Frontal cortex (tissue), 4 donors: ENCODE results near the gene KIAA0930. TPM values are rescaled to one million over a fixed set of nuclear protein-coding genes. Genes with fewer than 3 reads are reported as not detected.

Source experiments
- DNase-seq, 2 donors: peaks; one replicate each; pipeline ENCODE4 v3.0.0; 2012; ENCODE audit warnings: low spot score in 2 of 2
- FAIRE-seq: peaks from 2 replicates; lab custom pipeline; 2012; peaks lifted over from hg19 to GRCh38; lab: Jason Lieb, UNC
- small RNA-seq: library from RNA; depleted of rRNA; stranded (forward); fragments of <200 nt; gene quantifications from one replicate; pipeline ENCODE3, GENCODE V24; 2014
- total RNA-seq: library from RNA; depleted of rRNA; stranded (reverse); fragments of >200 nt; gene quantifications from one replicate; pipeline ENCODE4 v1.2.3, GENCODE V29; 2014
- donor health status: control.
- donor health status: control.
- donor health status: control.

Gene KIAA0930
- total RNA-seq, 1 donor from 2014 or later, result 52.6 TPM

- no peak for DNase-seq
- no peak for FAIRE-seq
These were observed 85.4 kb downstream of the KIAA0930 start for GRCh38 chr22:45155050-45155840.

DNA sequence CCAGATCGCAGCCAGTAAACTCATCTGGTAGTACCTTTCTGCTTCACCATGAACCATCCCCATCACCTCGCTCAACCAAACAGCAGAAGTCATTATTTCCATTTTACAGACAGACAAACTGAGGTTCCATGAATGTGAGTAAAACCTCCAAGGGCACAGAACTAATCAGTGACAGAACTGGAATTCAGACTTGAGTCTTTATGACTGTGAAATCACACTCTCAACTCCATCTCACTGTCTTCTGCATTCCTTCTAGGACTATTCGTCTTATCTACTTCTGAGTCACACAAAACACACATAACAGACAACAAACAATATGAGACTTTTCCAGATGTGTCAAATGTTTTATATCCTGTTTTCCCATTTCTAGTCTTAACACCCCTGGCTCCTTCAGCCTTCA, 86.3 kb downstream of the KIAA0930 start:
- FAIRE-seq (no peak), DNase-seq (no peak)

DNA sequence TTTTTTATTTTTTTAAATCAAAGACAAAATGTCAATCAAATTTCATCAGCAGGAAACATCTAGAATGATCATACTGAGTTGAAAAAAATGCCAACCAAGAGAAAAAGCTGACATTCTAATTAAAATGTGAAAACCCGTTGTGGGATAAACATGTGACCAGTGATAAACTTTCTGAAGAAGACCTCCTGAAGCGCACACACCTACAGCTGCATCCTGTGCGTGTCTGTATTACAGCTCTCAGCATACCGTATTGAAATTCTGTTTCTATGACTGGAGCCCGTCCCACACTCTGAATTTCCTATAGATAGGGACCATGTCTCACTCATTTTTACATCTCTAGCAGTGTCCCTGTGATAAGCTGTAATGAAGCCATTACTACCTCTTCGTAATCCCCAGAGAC, 89.2 kb downstream of the KIAA0930 start:
- FAIRE-seq, result no peak

GRCh38 chr22:45150139-45150538, 90.6 kb downstream of the KIAA0930 start:
- no peak for DNase-seq
- FAIRE-seq, result no peak

More for the DNA sequence above, 89.2 kb downstream of the KIAA0930 start:
- no peak for DNase-seq

GRCh38 chr22:45149671-45150070, 91.0 kb downstream of the KIAA0930 start:
- no peak for FAIRE-seq
- no peak for DNase-seq

- no peak for DNase-seq
- no peak for FAIRE-seq
These were observed 95.8 kb downstream of the KIAA0930 start for GRCh38 chr22:45144916-45145315.

- DNase-seq (no peak), FAIRE-seq (no peak)
These were observed 98.3 kb downstream of the KIAA0930 start for GRCh38 chr22:45142376-45142775.

Small RNAs within 50 kb of the gene (small RNA-seq; reads per million reads assigned to genes)
- 1.2 reads per million, percentile 71 among the genes with 10 or more reads in this experiment for gene MIR1249

Other genes starting within 250 kb of the KIAA0930 start
- 8.6 TPM for gene PHF21B, start 230.9 kb downstream of the KIAA0930 start, total RNA-seq
- 56.3 TPM for gene NUP50, start 77.0 kb downstream of the KIAA0930 start, total RNA-seq
- not detected for gene UPK3A, start 44.1 kb upstream of the KIAA0930 start, total RNA-seq
- 14.3 TPM for gene FAM118A, start 69.0 kb upstream of the KIAA0930 start, total RNA-seq
- gene SMC1B, start 172.7 kb upstream of the KIAA0930 start, total RNA-seq, result not detected
- gene RIBC2, start 172.8 kb upstream of the KIAA0930 start, total RNA-seq, result 0.41 TPM